Endometrial microvascular endothelial cells (primary cell): ENCODE results near the gene MYOC. TPM values are rescaled to one million over a fixed set of nuclear protein-coding genes. Genes with fewer than 3 reads are reported as not detected.
"Not testable (repeated sequence)": the region's sequence is repeated elsewhere in the genome, so short reads cannot be mapped to it uniquely, and the experiment has no call there.

Experiments
- in situ Hi-C: cut with HindIII; loops from 2 replicates; pipeline ENCODE4 v1.10.0; 2017; ENCODE audit warnings: low sequenced_read_pairs, low pct_unique_long_range_greater_than_20kb; ENCODE audit errors: inconsistent ontology term
- total RNA-seq: library from RNA; depleted of rRNA; stranded (reverse); fragments of >200 nt; gene quantifications from one replicate; pipeline ENCODE4 v1.2.3, GENCODE V29; 2015; ENCODE audit errors: inconsistent ontology term

The MYOC gene
- total RNA-seq, 1 donor from 2014 or later, result not detected

GRCh38 chr1:171616586-171616985 lies 35.9 kb downstream of the MYOC start:
- in situ Hi-C loops, result no loop called here

- in situ Hi-C loops, result not testable (repeated sequence)
Measured at GRCh38 chr1:171615122-171615906, 37.2 kb downstream of the MYOC start.

GRCh38 chr1:171613282-171613681 lies 39.2 kb downstream of the MYOC start:
- in situ Hi-C loops, result no loop called here

- in situ Hi-C loops, result no loop called here
Measured at GRCh38 chr1:171611306-171611705, 41.2 kb downstream of the MYOC start.

GRCh38 chr1:171610385-171610784 lies 42.1 kb downstream of the MYOC start:
- in situ Hi-C loops, result no loop called here

GRCh38 chr1:171606402-171606941 lies 46.0 kb downstream of the MYOC start:
- in situ Hi-C loops, result no loop called here

GRCh38 chr1:171603042-171603441 lies 49.4 kb downstream of the MYOC start:
- in situ Hi-C loops, result not testable (repeated sequence)

- in situ Hi-C loops, result no loop called here
Measured at GRCh38 chr1:171600862-171601261, 51.6 kb downstream of the MYOC start.

GRCh38 chr1:171600310-171600709 lies 52.2 kb downstream of the MYOC start:
- in situ Hi-C loops, result not testable (repeated sequence)

GRCh38 chr1:171597203-171597602 lies 55.3 kb downstream of the MYOC start:
- in situ Hi-C loops, result no loop called here

GRCh38 chr1:171596705-171597104 lies 55.8 kb downstream of the MYOC start:
- in situ Hi-C loops, result no loop called here

- in situ Hi-C loops, result no loop called here
Measured at GRCh38 chr1:171596119-171596518, 56.4 kb downstream of the MYOC start.

- in situ Hi-C loops, result no loop called here
Measured at GRCh38 chr1:171595324-171595723, 57.2 kb downstream of the MYOC start.

GRCh38 chr1:171590022-171590421 lies 62.5 kb downstream of the MYOC start:
- in situ Hi-C loops, result no loop called here

- in situ Hi-C loops, result no loop called here
Measured at GRCh38 chr1:171588230-171588629, 64.3 kb downstream of the MYOC start.

GRCh38 chr1:171585715-171586114 lies 66.8 kb downstream of the MYOC start:
- in situ Hi-C loops, result no loop called here

Other genes starting within 250 kb of the MYOC start
- 50.5 TPM for gene PRRC2C, start 167.2 kb downstream of the MYOC start, total RNA-seq
- gene MYOCOS, start 30.4 kb downstream of the MYOC start, total RNA-seq, result not detected
- 10.0 TPM for gene VAMP4, start 89.4 kb upstream of the MYOC start, total RNA-seq
- gene METTL13, start 129.0 kb upstream of the MYOC start, total RNA-seq, result 33.1 TPM
- gene DNM3, start 188.8 kb upstream of the MYOC start, total RNA-seq, result 0.84 TPM